T-helper 17 cell (primary cell): Measurements from ENCODE around the gene ALOX12B. TPM values are rescaled to one million over a fixed set of nuclear protein-coding genes. Genes with fewer than 3 reads are reported as not detected.

ENCODE experiments used
- ATAC-seq: fragments of 150-1000 bp; cut with Tn5 transposase; 2 replicates; pipeline ENCODE4 v1.10.0; 2021; ENCODE audit warnings: mild to moderate bottlenecking, moderate library complexity
- DNase-seq, 3 donors: peaks; one replicate each; pipeline versions ENCODE4 v3.0.0 to v3.0.0-alpha.2; 2020 to 2021
- H3K9me3 ChIP-seq: one replicate; pipeline ENCODE4 v1.7.0; 2013; ENCODE audit warnings: low read length, mild to moderate bottlenecking; ENCODE audit not compliant: control insufficient read depth, poor library complexity, severe bottlenecking
- H3K27ac Mint-ChIP-seq: one replicate; pipeline ENCODE4 v1.8.0; 2022; ENCODE audit warnings: mild to moderate bottlenecking, moderate library complexity, mixed read lengths
- H3K27me3 Mint-ChIP-seq: one replicate; pipeline ENCODE4 v1.8.0; 2022; ENCODE audit warnings: mixed read lengths
- H3K36me3 Mint-ChIP-seq: one replicate; pipeline ENCODE4 v1.8.0; 2022; ENCODE audit warnings: low read depth, mixed read lengths
- H3K4me1 Mint-ChIP-seq: one replicate; pipeline ENCODE4 v1.8.0; 2022; ENCODE audit warnings: mild to moderate bottlenecking, mixed read lengths
- H3K4me3 Mint-ChIP-seq: one replicate; pipeline ENCODE4 v1.8.0; 2022; ENCODE audit warnings: mild to moderate bottlenecking, moderate library complexity, mixed read lengths
- total RNA-seq, 4 donors: library from RNA in 2 of 4; stranded (reverse) in 2 of 4; gene quantifications; one replicate each; pipeline ENCODE4 v1.2.3 and lab custom pipeline; 2022 to 2026

ALOX12B gene
- total RNA-seq, 2 donors from 2014 or later: not detected

GRCh38 chr17:8075081-8075480, 12.4 kb downstream of the ALOX12B start:
- H3K4me3 Mint-ChIP-seq: no peak overlapping the region
- peaks cover 45% of the 10 kb centered on the region for H3K27me3 Mint-ChIP-seq
- peak overlapping the region; percentile 45 for H3K27ac Mint-ChIP-seq
- ATAC-seq (no peak), DNase-seq (no peak)
- no peaks in the 10 kb centered on the region for H3K9me3 ChIP-seq
- H3K4me1 Mint-ChIP-seq: peaks cover 34% of the 10 kb centered on the region
- H3K36me3 Mint-ChIP-seq: peaks cover 11% of the 10 kb centered on the region

GRCh38 chr17:8074554-8074953, 13.0 kb downstream of the ALOX12B start:
- DNase-seq (no peak), ATAC-seq (no peak)
- Mint-ChIP-seq H3K4me3 (peak overlapping the region; percentile 92), H3K36me3 (peaks cover 11% of the 10 kb centered on the region), H3K4me1 (peaks cover 29% of the 10 kb centered on the region), H3K27ac (peak overlapping the region; percentile 45), H3K27me3 (peaks cover 45% of the 10 kb centered on the region)
- no peaks in the 10 kb centered on the region for H3K9me3 ChIP-seq

- H3K9me3 ChIP-seq: no peaks in the 10 kb centered on the region
- Mint-ChIP-seq H3K4me3 (peak overlapping the region; percentile 92), H3K27ac (peak overlapping the region; percentile 94), H3K27me3 (peaks cover 45% of the 10 kb centered on the region), H3K36me3 (peaks cover 11% of the 10 kb centered on the region), H3K4me1 (peaks cover 26% of the 10 kb centered on the region)
- peak; percentile 97 for ATAC-seq
- DNase-seq: peak; percentile 79 to 85 (median 80)
Observed at GRCh38 chr17:8073627-8074484, 13.7 kb downstream of the ALOX12B start.

GRCh38 chr17:8072729-8073461, 14.6 kb downstream of the ALOX12B start:
- Mint-ChIP-seq H3K4me3 (peak overlapping the region; percentile 92), H3K27me3 (peaks cover 45% of the 10 kb centered on the region), H3K36me3 (peaks cover 11% of the 10 kb centered on the region), H3K4me1 (peaks cover 26% of the 10 kb centered on the region), H3K27ac (peak overlapping the region; percentile 94)
- DNase-seq (no peak), ATAC-seq (peak; percentile 35)
- H3K9me3 ChIP-seq: no peaks in the 10 kb centered on the region

- peaks cover 42% of the 10 kb centered on the region for H3K27me3 Mint-ChIP-seq
- H3K4me3 Mint-ChIP-seq: peak overlapping the region; percentile 92
- H3K9me3 ChIP-seq: no peaks in the 10 kb centered on the region
- H3K4me1 Mint-ChIP-seq: peaks cover 26% of the 10 kb centered on the region
- peak; percentile 22 for ATAC-seq
- H3K27ac Mint-ChIP-seq: peak overlapping the region; percentile 94
- peaks cover 11% of the 10 kb centered on the region for H3K36me3 Mint-ChIP-seq
- DNase-seq: no peak
Observed at GRCh38 chr17:8072341-8072728, 15.2 kb downstream of the ALOX12B start.

GRCh38 chr17:8071496-8071895, 16.0 kb downstream of the ALOX12B start:
- peaks cover 41% of the 10 kb centered on the region for H3K27me3 Mint-ChIP-seq
- ATAC-seq: no peak
- H3K36me3 Mint-ChIP-seq: peaks cover 11% of the 10 kb centered on the region
- H3K4me3 Mint-ChIP-seq: peak overlapping the region; percentile 39
- DNase-seq: no peak
- H3K9me3 ChIP-seq: no peaks in the 10 kb centered on the region
- H3K27ac Mint-ChIP-seq: no peak overlapping the region
- H3K4me1 Mint-ChIP-seq: peaks cover 26% of the 10 kb centered on the region

- ATAC-seq (no peak), DNase-seq (no peak)
- H3K36me3 Mint-ChIP-seq: peaks cover 6% of the 10 kb centered on the region
- peak overlapping the region; percentile 60 for H3K27ac Mint-ChIP-seq
- no peak overlapping the region for H3K4me3 Mint-ChIP-seq
- H3K27me3 Mint-ChIP-seq: peaks cover 32% of the 10 kb centered on the region
- no peaks in the 10 kb centered on the region for H3K9me3 ChIP-seq
- peaks cover 21% of the 10 kb centered on the region for H3K4me1 Mint-ChIP-seq
Observed at GRCh38 chr17:8069587-8069860, 18.0 kb downstream of the ALOX12B start.

- peak overlapping the region; percentile 60 for H3K27ac Mint-ChIP-seq
- H3K4me1 Mint-ChIP-seq: peaks cover 15% of the 10 kb centered on the region
- peaks cover 26% of the 10 kb centered on the region for H3K27me3 Mint-ChIP-seq
- H3K36me3 Mint-ChIP-seq: peaks cover 4% of the 10 kb centered on the region
- DNase-seq: no peak
- H3K9me3 ChIP-seq: no peaks in the 10 kb centered on the region
- ATAC-seq: no peak
- no peak overlapping the region for H3K4me3 Mint-ChIP-seq
Observed at GRCh38 chr17:8068736-8069586, 18.6 kb downstream of the ALOX12B start.

GRCh38 chr17:8067806-8068205, 19.7 kb downstream of the ALOX12B start:
- ATAC-seq: no peak
- Mint-ChIP-seq H3K4me3 (no peak overlapping the region), H3K36me3 (peaks cover 3% of the 10 kb centered on the region), H3K4me1 (peaks cover 5% of the 10 kb centered on the region), H3K27ac (no peak overlapping the region), H3K27me3 (peaks cover 25% of the 10 kb centered on the region)
- DNase-seq: no peak
- no peaks in the 10 kb centered on the region for H3K9me3 ChIP-seq

- Mint-ChIP-seq H3K27ac (no peak overlapping the region), H3K4me1 (peaks cover 3% of the 10 kb centered on the region), H3K27me3 (peaks cover 25% of the 10 kb centered on the region), H3K4me3 (no peak overlapping the region), H3K36me3 (no peaks in the 10 kb centered on the region)
- no peak for DNase-seq
- no peaks in the 10 kb centered on the region for H3K9me3 ChIP-seq
- no peak for ATAC-seq
Observed at GRCh38 chr17:8066841-8067775, 20.4 kb downstream of the ALOX12B start.

GRCh38 chr17:8064561-8065019, 22.9 kb downstream of the ALOX12B start:
- Mint-ChIP-seq H3K27me3 (peaks cover 37% of the 10 kb centered on the region), H3K4me1 (peaks cover 3% of the 10 kb centered on the region)

More at GRCh38 chr17:8064561-8065019, 22.9 kb downstream of the ALOX12B start:
- Mint-ChIP-seq H3K27ac (no peak overlapping the region), H3K36me3 (no peaks in the 10 kb centered on the region), H3K4me3 (no peak overlapping the region)
- no peak for ATAC-seq
- no peaks in the 10 kb centered on the region for H3K9me3 ChIP-seq
- DNase-seq: no peak
